KMS-11 (cell line): ENCODE results near the gene OCA2.

Experiments used
- H2AFZ ChIP-seq: fragments of 200-600 bp; sonication (generic); 2 replicates; pipeline ENCODE4 v1.6.1; 2016; ENCODE audit warnings: antibody characterized with exemption, mixed run types, low read depth
- H3K27ac ChIP-seq: fragments of 200-600 bp; sonication (generic); 2 replicates; pipeline ENCODE4 v1.6.1; 2016; ENCODE audit warnings: mild to moderate bottlenecking, mixed run types
- H3K27me3 ChIP-seq: fragments of 200-600 bp; sonication (generic); 2 replicates; pipeline ENCODE4 v1.6.1; 2017; ENCODE audit warnings: mild to moderate bottlenecking, low read depth, mixed run types, moderate library complexity; ENCODE audit not compliant: insufficient read depth
- H3K36me3 ChIP-seq: fragments of 200-600 bp; sonication (generic); 2 replicates; pipeline ENCODE4 v1.6.1; 2017; ENCODE audit warnings: mild to moderate bottlenecking, mixed run types; ENCODE audit not compliant: insufficient read depth
- H3K4me1 ChIP-seq: fragments of 200-600 bp; sonication (generic); 2 replicates; pipeline ENCODE4 v1.6.1; 2016; ENCODE audit warnings: mild to moderate bottlenecking, low read depth, mixed run types; ENCODE audit not compliant: poor library complexity, severe bottlenecking
- H3K4me2 ChIP-seq: fragments of 200-600 bp; sonication (generic); 2 replicates; pipeline ENCODE4 v1.7.0; 2016; ENCODE audit warnings: mild to moderate bottlenecking, mixed run types
- H3K4me3 ChIP-seq: fragments of 200-600 bp; sonication (generic); IDR thresholded peaks from 2 replicates; pipeline ENCODE4 v1.6.1; 2017; ENCODE audit warnings: low read depth, low read length, mixed read lengths; ENCODE audit not compliant: insufficient read depth
- H3K79me2 ChIP-seq: fragments of 200-600 bp; sonication (generic); 2 replicates; pipeline ENCODE4 v1.6.1; 2016; ENCODE audit warnings: low read depth, mixed run types; ENCODE audit not compliant: insufficient read depth
- H3K9ac ChIP-seq: fragments of 200-600 bp; sonication (generic); 2 replicates; pipeline ENCODE4 v1.6.1; 2016; ENCODE audit warnings: mild to moderate bottlenecking, mixed run types
- H4K20me1 ChIP-seq: fragments of 200-600 bp; sonication (generic); 2 replicates; pipeline ENCODE4 v1.6.1; 2016; ENCODE audit warnings: mild to moderate bottlenecking, mixed run types; ENCODE audit not compliant: insufficient read depth
- TF ChIP-seq, protein P1 (sequence below): fragments of 200-600 bp; sonication (generic); conservative IDR thresholded peaks from 2 replicates; pipeline ENCODE4 v1.6.1; 2017; ENCODE audit warnings: low read depth, mild to moderate bottlenecking, antibody characterized with exemption, low read length, moderate library complexity, mixed read lengths

Gene OCA2

DNA sequence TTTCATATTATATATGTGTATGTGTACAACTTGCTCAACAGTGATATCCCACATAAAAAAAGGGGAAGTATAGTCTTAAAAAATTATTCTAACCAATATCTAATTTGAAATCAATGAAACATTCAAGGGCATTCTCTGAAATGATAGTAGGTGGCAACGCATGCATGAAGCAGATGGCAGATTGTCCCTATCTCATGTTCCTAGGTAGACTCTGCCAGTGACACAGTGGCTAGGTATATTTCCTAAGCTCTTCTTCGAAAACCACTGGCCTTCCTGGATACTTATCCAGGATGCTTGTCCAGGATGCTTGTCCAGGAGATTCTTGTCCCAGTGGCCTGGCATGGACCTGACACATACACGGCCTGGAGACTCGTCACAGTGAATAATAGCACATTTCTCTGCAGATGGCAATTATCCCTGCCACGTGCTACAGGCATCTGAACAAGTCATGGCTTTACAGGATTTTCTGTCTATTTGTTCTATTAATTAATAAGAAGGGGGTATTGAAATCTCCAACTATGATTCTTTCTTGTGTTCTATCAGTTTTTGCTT, 54.9 kb downstream of the OCA2 start:
- Histone ChIP-seq H3K4me2 (no peak overlapping the region), H3K27ac (no peak overlapping the region), H3K27me3 (no peaks in the 10 kb centered on the region), H3K4me1 (no peaks in the 10 kb centered on the region), H3K9ac (no peak overlapping the region), H3K79me2 (no peaks in the 10 kb centered on the region), H4K20me1 (no peaks in the 10 kb centered on the region), H2AFZ (no peak overlapping the region), H3K4me3 (no peak overlapping the region), H3K36me3 (no peaks in the 10 kb centered on the region)
- TF ChIP-seq, protein P1, sequence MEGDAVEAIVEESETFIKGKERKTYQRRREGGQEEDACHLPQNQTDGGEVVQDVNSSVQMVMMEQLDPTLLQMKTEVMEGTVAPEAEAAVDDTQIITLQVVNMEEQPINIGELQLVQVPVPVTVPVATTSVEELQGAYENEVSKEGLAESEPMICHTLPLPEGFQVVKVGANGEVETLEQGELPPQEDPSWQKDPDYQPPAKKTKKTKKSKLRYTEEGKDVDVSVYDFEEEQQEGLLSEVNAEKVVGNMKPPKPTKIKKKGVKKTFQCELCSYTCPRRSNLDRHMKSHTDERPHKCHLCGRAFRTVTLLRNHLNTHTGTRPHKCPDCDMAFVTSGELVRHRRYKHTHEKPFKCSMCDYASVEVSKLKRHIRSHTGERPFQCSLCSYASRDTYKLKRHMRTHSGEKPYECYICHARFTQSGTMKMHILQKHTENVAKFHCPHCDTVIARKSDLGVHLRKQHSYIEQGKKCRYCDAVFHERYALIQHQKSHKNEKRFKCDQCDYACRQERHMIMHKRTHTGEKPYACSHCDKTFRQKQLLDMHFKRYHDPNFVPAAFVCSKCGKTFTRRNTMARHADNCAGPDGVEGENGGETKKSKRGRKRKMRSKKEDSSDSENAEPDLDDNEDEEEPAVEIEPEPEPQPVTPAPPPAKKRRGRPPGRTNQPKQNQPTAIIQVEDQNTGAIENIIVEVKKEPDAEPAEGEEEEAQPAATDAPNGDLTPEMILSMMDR: no peak

DNA sequence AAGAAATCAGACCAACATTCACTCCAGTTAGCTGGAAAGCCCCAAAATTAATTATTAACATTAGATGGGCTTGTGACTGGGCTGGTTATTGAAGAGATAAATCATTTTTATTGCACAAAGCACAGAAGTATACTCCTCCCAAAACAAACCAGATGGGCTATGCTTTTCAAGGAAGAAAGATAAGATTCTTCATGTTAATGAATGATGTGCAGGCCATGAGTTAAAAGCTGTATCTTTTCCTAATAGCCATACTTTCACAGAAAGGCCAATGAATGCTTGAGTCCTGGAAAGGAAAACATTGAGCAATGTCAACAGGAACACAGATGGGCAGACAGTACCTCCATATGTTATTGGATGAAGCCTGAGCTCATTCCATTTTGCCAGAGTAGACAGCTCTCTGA, 55.4 kb downstream of the OCA2 start:
- no peaks in the 10 kb centered on the region for H3K27me3 ChIP-seq
- no peaks in the 10 kb centered on the region for H3K36me3 ChIP-seq
- H3K4me2 ChIP-seq: no peak overlapping the region
- TF ChIP-seq, protein P1: no peak
- H2AFZ ChIP-seq: no peak overlapping the region
- H3K4me1 ChIP-seq: no peaks in the 10 kb centered on the region
- H3K4me3 ChIP-seq: no peak overlapping the region
- H3K9ac ChIP-seq: no peak overlapping the region
- no peaks in the 10 kb centered on the region for H3K79me2 ChIP-seq
- no peaks in the 10 kb centered on the region for H4K20me1 ChIP-seq
- no peak overlapping the region for H3K27ac ChIP-seq

DNA sequence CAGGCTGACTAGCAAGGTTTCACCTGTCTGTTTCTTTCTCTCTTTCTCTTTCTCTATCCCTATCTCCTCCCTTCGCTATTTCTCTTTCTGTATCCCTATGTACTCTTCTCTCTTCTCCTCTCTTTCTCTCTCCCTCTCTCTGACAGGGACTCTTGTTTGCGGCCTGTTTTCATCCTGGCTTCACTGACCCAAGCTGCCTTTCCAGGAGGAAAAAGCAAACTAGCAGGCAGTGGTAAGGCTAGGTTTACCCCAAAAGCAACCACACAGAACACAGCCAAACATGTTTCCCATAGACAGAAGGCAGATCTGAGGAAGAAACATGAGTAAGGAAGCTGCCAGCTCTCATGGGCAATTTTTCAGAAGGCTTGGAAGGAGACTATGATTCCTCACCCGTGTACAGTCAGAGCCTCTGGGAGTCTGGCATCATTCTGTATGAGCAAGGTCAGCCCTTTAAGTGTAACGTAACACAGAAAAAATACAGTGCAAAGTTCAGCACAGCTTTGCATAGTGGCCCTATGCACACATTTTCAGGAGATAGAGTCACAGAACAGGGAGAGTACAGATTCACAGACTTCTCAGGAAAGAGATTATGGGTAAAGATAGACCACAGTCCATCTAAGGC, 61.0 kb downstream of the OCA2 start:
- H3K4me2 ChIP-seq: no peak overlapping the region
- H3K36me3 ChIP-seq: no peaks in the 10 kb centered on the region
- no peak overlapping the region for H3K9ac ChIP-seq
- H3K79me2 ChIP-seq: no peaks in the 10 kb centered on the region
- H2AFZ ChIP-seq: no peak overlapping the region
- no peaks in the 10 kb centered on the region for H3K27me3 ChIP-seq
- no peak overlapping the region for H3K27ac ChIP-seq
- no peaks in the 10 kb centered on the region for H3K4me1 ChIP-seq
- TF ChIP-seq, protein P1: no peak
- no peak overlapping the region for H3K4me3 ChIP-seq
- no peaks in the 10 kb centered on the region for H4K20me1 ChIP-seq

DNA sequence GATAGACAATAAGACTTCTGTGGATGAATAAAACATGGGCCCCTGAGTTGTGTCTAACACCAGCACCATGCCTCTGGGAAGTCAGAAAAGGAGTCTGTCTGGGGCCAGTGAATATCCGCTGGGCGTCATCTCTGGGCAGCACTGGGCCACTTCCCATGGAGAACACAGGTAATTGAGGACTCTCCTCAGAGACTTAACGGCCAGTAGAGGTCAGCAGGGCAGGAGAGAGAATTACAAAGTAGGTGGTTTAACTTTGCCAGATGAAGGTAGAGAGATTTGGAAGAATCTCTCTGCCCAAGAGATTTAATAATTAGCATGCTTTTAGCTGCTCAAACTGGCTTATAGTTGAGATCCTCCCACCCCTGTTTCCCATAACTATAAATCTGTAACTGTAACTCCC, 65.7 kb downstream of the OCA2 start:
- no peak overlapping the region for H3K27ac ChIP-seq
- no peak overlapping the region for H3K9ac ChIP-seq
- TF ChIP-seq, protein P1: no peak
- H3K4me1 ChIP-seq: no peaks in the 10 kb centered on the region
- H3K4me2 ChIP-seq: no peak overlapping the region
- H3K79me2 ChIP-seq: no peaks in the 10 kb centered on the region
- no peaks in the 10 kb centered on the region for H3K27me3 ChIP-seq
- H3K4me3 ChIP-seq: no peak overlapping the region
- no peaks in the 10 kb centered on the region for H4K20me1 ChIP-seq
- no peaks in the 10 kb centered on the region for H3K36me3 ChIP-seq
- H2AFZ ChIP-seq: no peak overlapping the region
